SK-N-MC (cell line): ENCODE results near the gene MMP23B.

Source experiments
- DNase-seq: peaks from one replicate; pipeline ENCODE4 v3.0.0-alpha.2; 2011; ENCODE audit warnings: low read depth, low spot score
- H3K27ac ChIP-seq: fragments of 200-600 bp; sonication (generic); 2 replicates; pipeline ENCODE4 v1.5.1; 2016; ENCODE audit warnings: mixed run types
- H3K36me3 ChIP-seq: fragments of 200-600 bp; sonication (generic); 2 replicates; pipeline ENCODE4 v1.6.1; 2017; ENCODE audit warnings: antibody characterized with exemption, low read length, mixed read lengths; ENCODE audit not compliant: insufficient read depth
- H3K4me3 ChIP-seq: fragments of 200-600 bp; sonication (generic); 2 replicates; pipeline ENCODE4 v1.5.1; 2016
- H3K9ac ChIP-seq: fragments of 200-600 bp; sonication (generic); 2 replicates; pipeline ENCODE4 v1.8.0; 2017; ENCODE audit warnings: mixed run types, mixed read lengths; ENCODE audit not compliant: insufficient read length
- H3K9me3 ChIP-seq: fragments of 200-600 bp; sonication (generic); 2 replicates; pipeline ENCODE4 v1.6.1; 2017; ENCODE audit warnings: low read depth, mild to moderate bottlenecking, antibody characterized with exemption, low read length, moderate library complexity, mixed read lengths
- EZH2 ChIP-seq: fragments of 200-600 bp; sonication (generic); IDR thresholded peaks from one replicate; pipeline ENCODE4 v1.6.1; 2017; ENCODE audit warnings: antibody characterized with exemption
- FOXP2 ChIP-seq: optimal IDR thresholded peaks from 2 replicates; pipeline ENCODE3; 2011; ENCODE audit warnings: mild to moderate bottlenecking, moderate library complexity; ENCODE audit not compliant: insufficient read depth; ENCODE audit errors: extremely low read length, control extremely low read depth
- POLR2AphosphoS5 ChIP-seq: IDR thresholded peaks from 2 replicates; pipeline ENCODE4 v1.6.1; 2012; ENCODE audit warnings: mild to moderate bottlenecking, low read depth, low read length, borderline replicate concordance

MMP23B gene

DNA sequence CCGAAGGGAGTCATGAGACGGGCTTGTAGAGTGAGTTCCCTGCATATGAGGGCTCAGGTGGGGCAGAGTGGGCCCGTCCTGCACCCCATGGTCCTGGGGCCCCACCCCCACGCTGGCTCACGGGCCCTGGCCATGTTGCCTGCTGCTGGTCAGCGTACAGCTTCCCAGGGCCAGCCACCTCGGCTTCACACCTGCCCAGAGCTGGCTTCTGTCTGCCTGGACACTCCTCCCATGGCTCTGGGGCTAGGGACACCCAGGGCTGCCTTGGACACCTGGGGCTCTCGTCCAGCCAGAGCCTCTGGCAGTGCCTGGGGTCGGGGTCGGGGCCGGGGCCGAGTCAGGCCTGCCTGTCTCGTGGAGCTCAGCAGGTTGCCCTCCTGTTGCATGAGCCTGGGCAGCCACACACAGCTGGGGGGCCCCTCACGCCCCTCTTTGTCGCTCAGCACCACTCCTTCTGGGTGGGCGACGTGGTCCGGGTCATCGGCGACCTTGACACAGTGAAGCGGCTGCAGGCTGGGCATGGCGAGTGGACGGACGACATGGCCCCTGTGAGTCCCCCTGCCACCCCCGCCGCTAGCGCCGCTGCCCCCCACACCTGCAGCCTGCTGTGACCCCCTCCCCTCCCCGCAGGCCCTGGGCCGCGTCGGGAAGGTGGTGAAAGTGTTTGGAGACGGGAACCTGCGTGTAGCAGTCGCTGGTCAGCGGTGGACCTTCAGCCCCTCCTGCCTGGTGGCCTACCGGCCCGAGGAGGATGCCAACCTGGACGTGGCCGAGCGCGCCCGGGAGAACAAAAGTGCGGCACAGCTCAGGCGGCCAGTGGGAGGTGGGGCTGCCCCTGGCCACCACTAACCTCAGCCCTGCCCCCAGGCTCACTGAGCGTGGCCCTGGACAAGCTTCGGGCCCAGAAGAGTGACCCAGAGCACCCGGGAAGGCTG is 5.5 kb upstream of the MMP23B start:
- no peak for TF ChIP-seq EZH2
- no peak for TF ChIP-seq FOXP2
- no peak for TF ChIP-seq POLR2AphosphoS5
- Histone ChIP-seq H3K27ac (no peak overlapping the region), H3K9ac (no peak overlapping the region), H3K9me3 (no peaks in the 10 kb centered on the region), H3K36me3 (no peaks in the 10 kb centered on the region), H3K4me3 (no peak overlapping the region)
- DNase-seq, result no peak

- H3K4me3 ChIP-seq, result no peak overlapping the region
- H3K36me3 ChIP-seq, result no peaks in the 10 kb centered on the region
- TF ChIP-seq POLR2AphosphoS5 (no peak), FOXP2 (no peak), EZH2 (no peak)
- no peak for DNase-seq
- no peaks in the 10 kb centered on the region for H3K9me3 ChIP-seq
- no peak overlapping the region for H3K27ac ChIP-seq
- no peak overlapping the region for H3K9ac ChIP-seq
Observed at GRCh38 chr1:1627261-1627828, 4.6 kb upstream of the MMP23B start.

DNA sequence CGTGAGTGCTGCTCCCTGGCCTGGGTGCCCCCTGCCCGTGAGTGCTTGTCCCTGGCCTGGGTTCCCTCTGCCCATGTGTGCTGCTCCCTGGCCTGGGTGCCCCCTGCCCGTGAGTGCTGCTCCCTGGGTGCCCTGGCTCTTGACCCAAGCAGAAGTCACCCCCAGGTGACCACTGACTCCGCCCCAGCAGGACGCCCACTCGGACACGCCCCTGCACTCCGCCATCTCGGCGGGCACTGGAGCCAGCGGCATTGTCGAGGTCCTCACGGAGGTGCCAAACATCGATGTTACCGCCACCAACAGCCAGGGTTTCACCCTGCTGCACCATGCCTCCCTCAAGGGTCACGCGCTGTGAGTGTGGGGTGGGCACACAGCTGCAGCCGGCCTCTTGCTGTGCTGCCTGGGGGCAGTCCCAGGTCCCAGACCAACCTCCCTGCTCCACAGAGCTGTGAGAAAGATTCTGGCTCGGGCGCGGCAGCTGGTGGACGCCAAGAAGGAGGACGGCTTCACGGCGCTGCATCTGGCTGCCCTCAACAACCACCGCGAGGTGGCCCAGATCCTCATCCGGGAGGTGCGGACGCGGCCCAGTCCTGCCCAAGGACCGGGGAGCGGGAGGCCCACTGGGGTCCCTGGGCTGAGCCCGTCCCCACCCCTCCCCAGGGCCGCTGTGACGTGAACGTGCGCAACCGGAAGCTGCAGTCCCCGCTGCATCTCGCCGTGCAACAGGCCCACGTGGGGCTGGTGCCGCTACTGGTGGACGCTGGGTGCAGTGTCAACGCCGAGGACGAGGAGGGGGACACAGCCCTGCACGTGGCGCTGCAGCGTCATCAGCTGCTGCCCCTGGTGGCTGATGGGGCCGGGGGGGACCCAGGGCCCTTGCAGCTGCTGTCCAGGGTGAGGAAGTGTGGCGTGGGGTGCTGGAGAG is 3.9 kb upstream of the MMP23B start:
- H3K9me3 ChIP-seq, result no peaks in the 10 kb centered on the region
- H3K9ac ChIP-seq, result no peak overlapping the region
- no peak overlapping the region for H3K27ac ChIP-seq
- H3K36me3 ChIP-seq, result no peaks in the 10 kb centered on the region
- no peak overlapping the region for H3K4me3 ChIP-seq
- TF ChIP-seq POLR2AphosphoS5 (no peak), EZH2 (no peak), FOXP2 (no peak)
- DNase-seq, result no peak

GRCh38 chr1:1628754-1629429 is 3.1 kb upstream of the MMP23B start:
- no peak for TF ChIP-seq FOXP2
- TF ChIP-seq EZH2, result no peak
- TF ChIP-seq POLR2AphosphoS5, result no peak
- H3K36me3 ChIP-seq, result no peaks in the 10 kb centered on the region
- no peaks in the 10 kb centered on the region for H3K9me3 ChIP-seq
- H3K9ac ChIP-seq, result no peak overlapping the region
- DNase-seq, result no peak
- no peak overlapping the region for H3K4me3 ChIP-seq
- no peak overlapping the region for H3K27ac ChIP-seq

DNA sequence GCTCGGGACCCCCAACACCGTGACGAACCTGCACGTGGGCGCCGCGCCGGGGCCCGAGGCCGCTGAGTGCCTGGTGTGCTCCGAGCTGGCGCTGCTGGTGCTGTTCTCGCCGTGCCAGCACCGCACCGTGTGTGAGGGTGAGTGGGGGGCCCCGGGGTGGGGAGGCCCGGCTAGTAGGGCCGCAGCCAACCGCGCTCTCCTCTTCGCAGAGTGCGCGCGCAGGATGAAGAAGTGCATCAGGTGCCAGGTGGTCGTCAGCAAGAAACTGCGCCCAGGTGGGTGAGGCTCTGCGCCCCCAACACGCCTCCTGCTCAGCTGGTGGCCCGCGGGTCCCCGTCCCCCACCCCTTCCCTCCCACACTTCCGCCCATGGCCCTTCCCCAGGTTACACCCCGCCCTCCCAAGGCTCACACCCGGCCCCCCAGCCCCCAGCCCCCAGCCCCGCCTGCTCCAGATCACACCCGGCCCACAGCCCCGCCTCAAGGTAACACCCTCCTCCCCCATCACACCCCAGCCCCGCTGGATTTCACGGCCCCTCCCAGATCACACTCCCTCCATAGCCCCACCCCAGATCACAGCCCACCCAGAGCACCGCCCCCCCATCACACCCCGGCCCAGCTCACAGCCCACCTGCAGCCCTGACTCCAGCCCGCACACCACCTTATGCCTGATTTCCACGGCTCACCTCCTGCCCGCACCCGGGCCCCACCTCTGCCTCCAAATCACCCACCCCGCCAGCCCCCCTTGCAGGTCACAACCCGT is 2.4 kb upstream of the MMP23B start:
- no peaks in the 10 kb centered on the region for H3K9me3 ChIP-seq
- no peak overlapping the region for H3K9ac ChIP-seq
- no peaks in the 10 kb centered on the region for H3K36me3 ChIP-seq
- TF ChIP-seq EZH2, result no peak
- TF ChIP-seq POLR2AphosphoS5, result no peak
- TF ChIP-seq FOXP2, result no peak
- DNase-seq, result no peak
- H3K4me3 ChIP-seq, result no peak overlapping the region
- H3K27ac ChIP-seq, result no peak overlapping the region

GRCh38 chr1:1630191-1630964 is 1.6 kb upstream of the MMP23B start:
- no peak overlapping the region for H3K4me3 ChIP-seq
- DNase-seq, result no peak
- H3K27ac ChIP-seq, result no peak overlapping the region
- no peak for TF ChIP-seq EZH2
- no peak for TF ChIP-seq POLR2AphosphoS5
- TF ChIP-seq FOXP2, result no peak
- no peaks in the 10 kb centered on the region for H3K36me3 ChIP-seq
- no peak overlapping the region for H3K9ac ChIP-seq
- no peaks in the 10 kb centered on the region for H3K9me3 ChIP-seq
